Fibroblast of lung (primary cell): ENCODE results near the gene KIAA0586.

ENCODE experiments used
- EZH2 ChIP-seq: IDR thresholded peaks from 2 replicates; pipeline ENCODE4 v1.5.1; 2012; ENCODE audit warnings: low read length, control low read depth, mild to moderate bottlenecking; ENCODE audit errors: missing control alignments
- TF ChIP-seq, protein P1 (sequence below), 2 donors: IDR thresholded peaks in 1 of 2; conservative IDR thresholded peaks in 1 of 2; 1 replicate in 1 of 2; 2 replicates in 1 of 2; pipeline ENCODE4 v1.5.1; 2011 to 2012; ENCODE audit warnings: low read length in 2 of 2, control low read depth in 1 of 2, inconsistent platforms in 1 of 2, low read depth in 1 of 2, mild to moderate bottlenecking in 1 of 2

DNA sequence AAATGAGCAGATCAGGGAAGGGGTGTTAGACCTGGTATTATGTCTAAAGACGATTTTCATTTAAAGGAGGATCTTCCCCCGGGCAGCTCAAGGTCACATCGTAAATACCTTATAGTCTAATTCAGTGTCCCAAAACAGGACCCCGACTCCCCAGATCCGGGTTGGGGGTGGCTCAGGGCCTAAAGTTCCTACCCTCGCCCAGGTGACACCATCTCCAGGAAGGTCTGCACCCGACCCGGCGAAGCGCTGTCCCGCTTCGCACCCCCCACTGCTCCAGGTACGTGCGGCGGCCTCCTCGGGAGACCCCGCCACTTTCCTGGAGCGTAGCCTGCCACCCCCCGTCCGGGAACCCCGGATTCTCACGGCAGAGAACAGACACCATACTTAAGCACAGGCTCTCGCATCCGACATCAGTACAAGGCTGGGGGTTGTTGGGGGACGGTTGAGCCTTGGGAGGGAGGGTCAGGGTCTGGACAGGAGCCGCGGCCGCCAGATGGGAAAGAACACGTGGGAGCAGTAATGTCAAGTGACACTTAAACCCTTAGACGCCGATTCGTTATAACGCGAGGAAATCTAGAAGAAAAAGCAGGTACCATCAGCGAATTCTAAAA is 744 bp upstream of the KIAA0586 start:
- TF ChIP-seq, protein P1, sequence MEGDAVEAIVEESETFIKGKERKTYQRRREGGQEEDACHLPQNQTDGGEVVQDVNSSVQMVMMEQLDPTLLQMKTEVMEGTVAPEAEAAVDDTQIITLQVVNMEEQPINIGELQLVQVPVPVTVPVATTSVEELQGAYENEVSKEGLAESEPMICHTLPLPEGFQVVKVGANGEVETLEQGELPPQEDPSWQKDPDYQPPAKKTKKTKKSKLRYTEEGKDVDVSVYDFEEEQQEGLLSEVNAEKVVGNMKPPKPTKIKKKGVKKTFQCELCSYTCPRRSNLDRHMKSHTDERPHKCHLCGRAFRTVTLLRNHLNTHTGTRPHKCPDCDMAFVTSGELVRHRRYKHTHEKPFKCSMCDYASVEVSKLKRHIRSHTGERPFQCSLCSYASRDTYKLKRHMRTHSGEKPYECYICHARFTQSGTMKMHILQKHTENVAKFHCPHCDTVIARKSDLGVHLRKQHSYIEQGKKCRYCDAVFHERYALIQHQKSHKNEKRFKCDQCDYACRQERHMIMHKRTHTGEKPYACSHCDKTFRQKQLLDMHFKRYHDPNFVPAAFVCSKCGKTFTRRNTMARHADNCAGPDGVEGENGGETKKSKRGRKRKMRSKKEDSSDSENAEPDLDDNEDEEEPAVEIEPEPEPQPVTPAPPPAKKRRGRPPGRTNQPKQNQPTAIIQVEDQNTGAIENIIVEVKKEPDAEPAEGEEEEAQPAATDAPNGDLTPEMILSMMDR (conservative IDR thresholded peaks at IDR 0.05 in 1 of 2, IDR thresholded peaks at IDR 0.05 in 1 of 2; ENCODE audit: low read depth in 1 of 2, low read length in 2 of 2) = no peak
- no peak for TF ChIP-seq EZH2
